Endothelial cell (in vitro differentiated cells): Measurements from ENCODE around the gene PLCB3. TPM values are rescaled to one million over a fixed set of nuclear protein-coding genes. Genes with fewer than 3 reads are reported as not detected.
"Not testable (repeated sequence)": the region's sequence is repeated elsewhere in the genome, so short reads cannot be mapped to it uniquely, and the experiment has no call there.

Source experiments
- DNase-seq: peaks from one replicate; pipeline ENCODE4 v3.0.0; 2021; ENCODE audit warnings: low spot score
- H3K27ac Mint-ChIP-seq: one replicate; pipeline ENCODE4 v1.8.0; 2021; ENCODE audit warnings: mixed read lengths, inconsistent platforms; ENCODE audit not compliant: unreplicated experiment
- H3K27me3 Mint-ChIP-seq: one replicate; pipeline ENCODE4 v1.8.0; 2021; ENCODE audit warnings: mild to moderate bottlenecking, moderate library complexity, mixed read lengths, inconsistent platforms; ENCODE audit not compliant: unreplicated experiment
- H3K36me3 Mint-ChIP-seq: one replicate; pipeline ENCODE4 v1.8.0; 2021; ENCODE audit warnings: mild to moderate bottlenecking, low read depth, mixed read lengths, inconsistent platforms; ENCODE audit not compliant: unreplicated experiment
- H3K4me1 Mint-ChIP-seq: one replicate; pipeline ENCODE4 v1.8.0; 2021; ENCODE audit warnings: mild to moderate bottlenecking, mixed read lengths, inconsistent platforms; ENCODE audit not compliant: unreplicated experiment
- H3K4me3 Mint-ChIP-seq: one replicate; pipeline ENCODE4 v1.8.0; 2021; ENCODE audit warnings: mild to moderate bottlenecking, mixed read lengths, inconsistent platforms; ENCODE audit not compliant: unreplicated experiment
- H3K9me3 Mint-ChIP-seq: one replicate; pipeline ENCODE4 v1.8.0; 2021; ENCODE audit warnings: mixed read lengths, inconsistent platforms; ENCODE audit not compliant: unreplicated experiment
- CTCF ChIP-seq: fragments of 200-600 bp; sonication (generic); IDR thresholded peaks from one replicate; pipeline ENCODE4 v1.5.0; 2021; ENCODE audit warnings: antibody characterized with exemption; ENCODE audit not compliant: unreplicated experiment
- total RNA-seq: library from RNA; stranded (reverse); fragmentation: NEBNext Ultra II Directional; extraction: Animal tissue kit (Norgen Biotek cat#: 25700); gene quantifications from one replicate; pipeline ENCODE4 v1.2.1, GENCODE V29; 2021; ENCODE audit not compliant: unreplicated experiment

PLCB3 gene
- total RNA-seq, 1 donor from 2014 or later = 51.0 TPM

- no peak for DNase-seq
- Mint-ChIP-seq H3K4me3 (peak overlapping the region; percentile 97), H3K27me3 (peaks cover under 1% of the 10 kb centered on the region), H3K9me3 (no peaks in the 10 kb centered on the region), H3K4me1 (peaks cover 12% of the 10 kb centered on the region), H3K27ac (no peak overlapping the region), H3K36me3 (peaks cover 8% of the 10 kb centered on the region)
- no peak for TF ChIP-seq CTCF
Measured at GRCh38 chr11:64306876-64307622, 55.7 kb downstream of the PLCB3 start.

GRCh38 chr11:64307795-64308194, 56.5 kb downstream of the PLCB3 start:
- H3K27me3 Mint-ChIP-seq, H3K9me3 Mint-ChIP-seq, DNase-seq, H3K27ac Mint-ChIP-seq: not testable (repeated sequence)
- H3K36me3 Mint-ChIP-seq = peaks cover 12% of the 10 kb centered on the region
- peak overlapping the region; percentile 48 for H3K4me3 Mint-ChIP-seq
- H3K4me1 Mint-ChIP-seq = peaks cover 15% of the 10 kb centered on the region

- Mint-ChIP-seq H3K4me1 (peaks cover 16% of the 10 kb centered on the region), H3K27me3 (peaks cover 11% of the 10 kb centered on the region), H3K36me3 (peaks cover 17% of the 10 kb centered on the region), H3K27ac (peak overlapping the region; percentile 6), H3K9me3 (no peaks in the 10 kb centered on the region), H3K4me3 (peak overlapping the region; percentile 70)
- DNase-seq = no peak
- TF ChIP-seq CTCF = no peak
Measured at GRCh38 chr11:64312947-64313346, 61.6 kb downstream of the PLCB3 start.

- peaks cover 17% of the 10 kb centered on the region for H3K36me3 Mint-ChIP-seq
- H3K27ac Mint-ChIP-seq = peak overlapping the region; percentile 6
- peaks cover 16% of the 10 kb centered on the region for H3K4me1 Mint-ChIP-seq
- no peak for TF ChIP-seq CTCF
- no peaks in the 10 kb centered on the region for H3K9me3 Mint-ChIP-seq
- H3K27me3 Mint-ChIP-seq = peaks cover 11% of the 10 kb centered on the region
- DNase-seq = no peak
- H3K4me3 Mint-ChIP-seq = no peak overlapping the region
Measured at GRCh38 chr11:64313491-64314145, 62.3 kb downstream of the PLCB3 start.

GRCh38 chr11:64314146-64314804, 62.9 kb downstream of the PLCB3 start:
- peaks cover 17% of the 10 kb centered on the region for H3K36me3 Mint-ChIP-seq
- no peak for DNase-seq
- peaks cover 14% of the 10 kb centered on the region for H3K27me3 Mint-ChIP-seq
- peaks cover 20% of the 10 kb centered on the region for H3K4me1 Mint-ChIP-seq
- H3K9me3 Mint-ChIP-seq = no peaks in the 10 kb centered on the region
- TF ChIP-seq CTCF = no peak
- no peak overlapping the region for H3K27ac Mint-ChIP-seq
- no peak overlapping the region for H3K4me3 Mint-ChIP-seq
